Neural cell (in vitro differentiated cells): ENCODE measurements around the gene ASIP. TPM values are rescaled to one million over a fixed set of nuclear protein-coding genes. Genes with fewer than 3 reads are reported as not detected.

ENCODE experiments used
- H2AFZ ChIP-seq: fragments of 200-600, 300-800 bp; sonication (generic), shearing (Covaris generic); 2 replicates; pipeline ENCODE4 v1.6.0; 2014; ENCODE audit warnings: low read depth, mild to moderate bottlenecking, antibody characterized with exemption, low read length, moderate library complexity
- H3F3A ChIP-seq: fragments of 200-600 bp; shearing (Covaris generic); 2 replicates; pipeline ENCODE4 v1.6.1; 2016; ENCODE audit warnings: mild to moderate bottlenecking, moderate library complexity, mixed read lengths, antibody characterized with exemption, low read length; ENCODE audit not compliant: insufficient read depth, poor library complexity, severe bottlenecking
- H3K27ac ChIP-seq: fragments of 200-600, 300-800 bp; sonication (generic), shearing (Covaris generic); 2 replicates; pipeline ENCODE4 v1.5.1; 2014; ENCODE audit warnings: mild to moderate bottlenecking, low read length, moderate library complexity
- H3K27me3 ChIP-seq: fragments of 300-800, 200-600 bp; sonication (generic), shearing (Covaris generic); 2 replicates; pipeline ENCODE4 v1.6.0; 2014; ENCODE audit warnings: mild to moderate bottlenecking, low read depth, low read length, moderate library complexity; ENCODE audit not compliant: insufficient read depth
- H3K36me3 ChIP-seq: fragments of 300-800, 200-600 bp; sonication (generic), shearing (Covaris generic); 2 replicates; pipeline ENCODE4 v1.5.1; 2014; ENCODE audit warnings: mild to moderate bottlenecking, antibody characterized with exemption, low read length, moderate library complexity; ENCODE audit not compliant: insufficient read depth
- H3K4me2 ChIP-seq: fragments of 300-800, 200-600 bp; sonication (generic), shearing (Covaris generic); 2 replicates; pipeline ENCODE4 v1.6.0; 2014; ENCODE audit warnings: mild to moderate bottlenecking, low read length
- H3K4me3 ChIP-seq: fragments of 300-800, 200-600 bp; sonication (generic), shearing (Covaris generic); 2 replicates; pipeline ENCODE4 v1.5.1; 2014; ENCODE audit warnings: mild to moderate bottlenecking, low read length, moderate library complexity
- H3K79me2 ChIP-seq: fragments of 200-600 bp; shearing (Covaris generic); replicated peaks from 2 replicates; pipeline ENCODE4 v1.6.0; 2014; ENCODE audit warnings: mild to moderate bottlenecking, low read length, moderate library complexity; ENCODE audit not compliant: insufficient read depth
- H3K9ac ChIP-seq: fragments of 300-800, 200-600 bp; sonication (generic), shearing (Covaris generic); 2 replicates; pipeline ENCODE4 v1.6.1; 2016; ENCODE audit warnings: mild to moderate bottlenecking, low read length, mixed read lengths
- H3K9me2 ChIP-seq: fragments of 200-600 bp; shearing (Covaris generic); 2 replicates; pipeline ENCODE4 v1.6.1; 2016; ENCODE audit warnings: mild to moderate bottlenecking, low read length, mixed read lengths; ENCODE audit not compliant: insufficient read depth
- H3K9me3 ChIP-seq: fragments of 200-600, 300-800 bp; sonication (generic), shearing (Covaris generic); 2 replicates; pipeline ENCODE4 v1.6.1; 2016; ENCODE audit warnings: mild to moderate bottlenecking, mixed run types, low read length, moderate library complexity, mixed read lengths
- H4K20me1 ChIP-seq: fragments of 200-600 bp; shearing (Covaris generic); 2 replicates; pipeline ENCODE4 v1.6.1; 2016; ENCODE audit warnings: mild to moderate bottlenecking, mixed run types; ENCODE audit not compliant: insufficient read depth
- CTCF ChIP-seq: fragments of 450-650 bp; IDR thresholded peaks from 2 replicates; pipeline ENCODE4 v1.5.1; 2014; ENCODE audit warnings: antibody characterized with exemption, mild to moderate bottlenecking, moderate library complexity; ENCODE audit not compliant: poor library complexity, severe bottlenecking
- EP300 ChIP-seq: fragments of 450-650 bp; conservative IDR thresholded peaks from 2 replicates; pipeline ENCODE4 v1.6.1; 2014; ENCODE audit warnings: antibody characterized with exemption, mild to moderate bottlenecking, moderate library complexity; ENCODE audit not compliant: poor library complexity, severe bottlenecking
- EZH2 ChIP-seq: fragments of 200-600, 300-800 bp; shearing (Covaris generic), sonication (generic); IDR thresholded peaks from 2 replicates; pipeline ENCODE4 v1.6.1; 2014; ENCODE audit warnings: antibody characterized with exemption, low read length, borderline replicate concordance, mild to moderate bottlenecking; ENCODE audit not compliant: insufficient read depth, poor library complexity, severe bottlenecking
- MXI1 ChIP-seq: fragments of 450-650 bp; conservative IDR thresholded peaks from 2 replicates; pipeline ENCODE4 v1.6.1; 2014; ENCODE audit warnings: antibody characterized with exemption, mild to moderate bottlenecking; ENCODE audit not compliant: poor library complexity, severe bottlenecking
- POLR2AphosphoS5 ChIP-seq: IDR thresholded peaks from 2 replicates; pipeline ENCODE4 v1.6.1; 2012
- RAD21 ChIP-seq: fragments of 450-650 bp; conservative IDR thresholded peaks from 2 replicates; pipeline ENCODE4 v1.6.1; 2014; ENCODE audit warnings: antibody characterized with exemption, mild to moderate bottlenecking, moderate library complexity
- SMC3 ChIP-seq: fragments of 450-650 bp; conservative IDR thresholded peaks from 2 replicates; pipeline ENCODE4 v1.6.1; 2014; ENCODE audit warnings: antibody characterized with exemption, mild to moderate bottlenecking, moderate library complexity; ENCODE audit not compliant: poor library complexity
- TAF1 ChIP-seq: IDR thresholded peaks from 2 replicates; pipeline ENCODE4 v1.6.1; 2012; ENCODE audit warnings: low read depth
- polyA plus RNA-seq: library from polyadenylated mRNA; depleted of rRNA; stranded (reverse); fragments of >200 nt; gene quantifications from 2 replicates; pipeline ENCODE4 v1.2.3, GENCODE V29; 2014
- TF ChIP-seq, protein P1 (sequence below): IDR thresholded peaks from 2 replicates; pipeline ENCODE4 v1.6.1; 2012; ENCODE audit warnings: borderline replicate concordance

ASIP gene
- polyA plus RNA-seq, 1 donor from 2014 or later, result not detected

DNA sequence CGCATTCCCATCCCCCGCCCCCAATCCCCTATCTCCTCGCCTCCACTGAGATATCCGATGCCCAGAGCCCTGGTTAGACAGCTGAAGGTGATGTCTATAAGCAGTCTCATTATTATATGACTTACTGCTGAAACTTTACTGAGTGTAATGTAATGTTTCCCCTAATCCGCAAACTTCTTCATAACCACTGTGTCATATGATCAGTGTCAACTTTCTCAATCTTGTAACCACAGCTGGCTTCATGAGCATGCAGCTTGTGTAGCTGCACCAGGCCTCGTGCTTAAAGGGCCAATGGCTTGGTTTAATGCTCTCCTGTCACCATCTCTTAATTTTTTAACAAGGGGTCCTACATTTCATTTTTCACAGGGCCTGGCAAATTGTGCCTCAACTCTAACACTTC, 8.1 kb downstream of the ASIP start:
- Histone ChIP-seq H3K27ac (no peak overlapping the region), H3F3A (no peaks in the 10 kb centered on the region), H3K79me2 (no peaks in the 10 kb centered on the region), H3K9ac (no peak overlapping the region), H4K20me1 (no peaks in the 10 kb centered on the region), H3K4me2 (no peak overlapping the region), H3K27me3 (no peaks in the 10 kb centered on the region), H3K9me2 (no peaks in the 10 kb centered on the region), H3K9me3 (no peaks in the 10 kb centered on the region), H3K36me3 (no peaks in the 10 kb centered on the region), H3K4me3 (no peak overlapping the region), H2AFZ (no peak overlapping the region)
- no peak for TF ChIP-seq CTCF
- TF ChIP-seq TAF1, result no peak
- TF ChIP-seq EZH2, result no peak
- no peak for TF ChIP-seq MXI1

DNA sequence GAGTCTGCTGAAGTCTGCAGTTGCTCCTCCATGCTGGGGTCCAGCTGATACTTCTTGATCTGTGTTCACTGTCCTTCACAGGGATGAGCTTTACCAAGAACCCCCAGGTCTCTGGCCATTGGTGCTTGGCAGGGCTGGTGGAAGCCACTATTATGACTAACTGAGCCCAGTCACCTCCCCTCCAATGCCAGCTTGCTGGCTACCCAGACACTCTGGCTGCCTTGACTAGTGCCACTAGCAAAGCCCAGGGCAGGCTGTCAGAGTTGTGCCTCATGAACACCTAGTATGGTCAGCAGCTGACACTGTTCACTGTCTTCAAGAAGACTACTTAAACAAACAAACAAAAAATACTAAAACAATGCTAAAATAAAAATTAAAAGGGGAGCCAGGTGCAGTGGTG, 8.8 kb downstream of the ASIP start:
- Histone ChIP-seq H4K20me1 (no peaks in the 10 kb centered on the region), H3K4me3 (no peak overlapping the region), H3K4me2 (no peak overlapping the region), H3K9ac (no peak overlapping the region), H3K9me2 (no peaks in the 10 kb centered on the region), H3K36me3 (no peaks in the 10 kb centered on the region), H3K9me3 (no peaks in the 10 kb centered on the region), H3K27me3 (no peaks in the 10 kb centered on the region), H3K27ac (no peak overlapping the region), H3K79me2 (no peaks in the 10 kb centered on the region), H2AFZ (no peak overlapping the region), H3F3A (no peaks in the 10 kb centered on the region)
- TF ChIP-seq CTCF (no peak), RAD21 (no peak), EZH2 (no peak), TAF1 (no peak), MXI1 (no peak), POLR2AphosphoS5 (no peak), EP300 (no peak), SMC3 (no peak)
- TF ChIP-seq, protein P1, sequence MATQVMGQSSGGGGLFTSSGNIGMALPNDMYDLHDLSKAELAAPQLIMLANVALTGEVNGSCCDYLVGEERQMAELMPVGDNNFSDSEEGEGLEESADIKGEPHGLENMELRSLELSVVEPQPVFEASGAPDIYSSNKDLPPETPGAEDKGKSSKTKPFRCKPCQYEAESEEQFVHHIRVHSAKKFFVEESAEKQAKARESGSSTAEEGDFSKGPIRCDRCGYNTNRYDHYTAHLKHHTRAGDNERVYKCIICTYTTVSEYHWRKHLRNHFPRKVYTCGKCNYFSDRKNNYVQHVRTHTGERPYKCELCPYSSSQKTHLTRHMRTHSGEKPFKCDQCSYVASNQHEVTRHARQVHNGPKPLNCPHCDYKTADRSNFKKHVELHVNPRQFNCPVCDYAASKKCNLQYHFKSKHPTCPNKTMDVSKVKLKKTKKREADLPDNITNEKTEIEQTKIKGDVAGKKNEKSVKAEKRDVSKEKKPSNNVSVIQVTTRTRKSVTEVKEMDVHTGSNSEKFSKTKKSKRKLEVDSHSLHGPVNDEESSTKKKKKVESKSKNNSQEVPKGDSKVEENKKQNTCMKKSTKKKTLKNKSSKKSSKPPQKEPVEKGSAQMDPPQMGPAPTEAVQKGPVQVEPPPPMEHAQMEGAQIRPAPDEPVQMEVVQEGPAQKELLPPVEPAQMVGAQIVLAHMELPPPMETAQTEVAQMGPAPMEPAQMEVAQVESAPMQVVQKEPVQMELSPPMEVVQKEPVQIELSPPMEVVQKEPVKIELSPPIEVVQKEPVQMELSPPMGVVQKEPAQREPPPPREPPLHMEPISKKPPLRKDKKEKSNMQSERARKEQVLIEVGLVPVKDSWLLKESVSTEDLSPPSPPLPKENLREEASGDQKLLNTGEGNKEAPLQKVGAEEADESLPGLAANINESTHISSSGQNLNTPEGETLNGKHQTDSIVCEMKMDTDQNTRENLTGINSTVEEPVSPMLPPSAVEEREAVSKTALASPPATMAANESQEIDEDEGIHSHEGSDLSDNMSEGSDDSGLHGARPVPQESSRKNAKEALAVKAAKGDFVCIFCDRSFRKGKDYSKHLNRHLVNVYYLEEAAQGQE, result no peak
